ENCODE data around the gene ZNF664. TPM values are rescaled to one million over a fixed set of nuclear protein-coding genes. Genes with fewer than 3 reads are reported as not detected.

ZNF664 gene
- total and polyA plus RNA-seq, 8 donors = 16.5 to 224 (median 59.3) TPM

DNA sequence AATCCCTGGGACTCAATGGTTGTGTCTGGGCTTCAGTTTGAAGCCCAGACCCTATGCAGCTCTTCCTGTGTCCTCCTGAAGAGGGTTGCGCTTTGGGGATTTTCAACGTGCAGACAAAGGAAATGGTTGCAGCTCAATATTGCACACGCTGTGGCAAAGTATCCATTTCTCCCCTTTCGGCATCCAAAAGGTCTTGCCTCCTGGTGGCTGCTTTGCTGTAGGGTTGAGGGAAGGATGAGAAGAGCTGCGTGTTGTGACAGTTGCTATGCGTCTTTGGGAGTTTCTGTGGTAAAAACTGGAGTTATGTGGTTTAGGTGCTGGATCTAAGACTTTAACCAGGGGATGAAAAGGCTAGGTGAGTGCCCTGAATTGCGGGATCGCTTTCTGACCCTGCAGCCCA is 71.0 kb downstream of the ZNF664 start:
- no peak overlapping the region for H3K27ac ChIP-seq
- intact Hi-C loops (cut with DNase I; ENCODE audit: low total_unique reads) = loop anchor here (5.0 kb wide), 1 partner anchor 273 kb away; no protein-coding TSS in a partner anchor
- TF ChIP-seq POLR2A (IDR thresholded peaks at IDR 0.05) (no peak), POLR2AphosphoS5 (IDR thresholded peaks at IDR 0.05) (no peak), EP300 (IDR thresholded peaks at IDR 0.05) (no peak)
- TF ChIP-seq, protein P1, sequence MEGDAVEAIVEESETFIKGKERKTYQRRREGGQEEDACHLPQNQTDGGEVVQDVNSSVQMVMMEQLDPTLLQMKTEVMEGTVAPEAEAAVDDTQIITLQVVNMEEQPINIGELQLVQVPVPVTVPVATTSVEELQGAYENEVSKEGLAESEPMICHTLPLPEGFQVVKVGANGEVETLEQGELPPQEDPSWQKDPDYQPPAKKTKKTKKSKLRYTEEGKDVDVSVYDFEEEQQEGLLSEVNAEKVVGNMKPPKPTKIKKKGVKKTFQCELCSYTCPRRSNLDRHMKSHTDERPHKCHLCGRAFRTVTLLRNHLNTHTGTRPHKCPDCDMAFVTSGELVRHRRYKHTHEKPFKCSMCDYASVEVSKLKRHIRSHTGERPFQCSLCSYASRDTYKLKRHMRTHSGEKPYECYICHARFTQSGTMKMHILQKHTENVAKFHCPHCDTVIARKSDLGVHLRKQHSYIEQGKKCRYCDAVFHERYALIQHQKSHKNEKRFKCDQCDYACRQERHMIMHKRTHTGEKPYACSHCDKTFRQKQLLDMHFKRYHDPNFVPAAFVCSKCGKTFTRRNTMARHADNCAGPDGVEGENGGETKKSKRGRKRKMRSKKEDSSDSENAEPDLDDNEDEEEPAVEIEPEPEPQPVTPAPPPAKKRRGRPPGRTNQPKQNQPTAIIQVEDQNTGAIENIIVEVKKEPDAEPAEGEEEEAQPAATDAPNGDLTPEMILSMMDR (IDR thresholded peaks at IDR 0.05) = no peak
- WGBS, 5 donors = 82 to 92% (median 90%) methylated on average over 8 of the region's 8 CpGs
- no peaks in the 10 kb centered on the region for H3K36me3 ChIP-seq
- no peaks in the 10 kb centered on the region for H3K27me3 ChIP-seq
- H3K4me3 ChIP-seq = no peak overlapping the region
- peaks cover 3 to 26% (median 13%) of the 10 kb centered on the region in 4 donors for H3K9me3 ChIP-seq
- no peak for DNase-seq
- H3K4me1 ChIP-seq = no peaks in the 10 kb centered on the region

GRCh38 chr12:124044809-124045321 is 71.8 kb downstream of the ZNF664 start:
- peak in 1 of 2 donors; percentile 44 for DNase-seq
- H3K4me3 ChIP-seq = no peak overlapping the region
- WGBS, 5 donors = 69 to 78% (median 72%) methylated on average over 15 of the region's 15 CpGs
- peaks cover 0 to 8% (median 0%) of the 10 kb centered on the region in 4 donors for H3K4me1 ChIP-seq
- intact Hi-C loops (cut with DNase I; ENCODE audit: low total_unique reads) = loop anchor here (5.0 kb wide), 1 partner anchor 272 kb away; no protein-coding TSS in a partner anchor
- TF ChIP-seq POLR2A (IDR thresholded peaks at IDR 0.05) = no peak
- H3K27me3 ChIP-seq = no peaks in the 10 kb centered on the region
- H3K36me3 ChIP-seq = no peaks in the 10 kb centered on the region
- H3K27ac ChIP-seq = no peak overlapping the region
- H3K9me3 ChIP-seq = peaks cover 3 to 28% (median 13%) of the 10 kb centered on the region in 4 donors

DNA sequence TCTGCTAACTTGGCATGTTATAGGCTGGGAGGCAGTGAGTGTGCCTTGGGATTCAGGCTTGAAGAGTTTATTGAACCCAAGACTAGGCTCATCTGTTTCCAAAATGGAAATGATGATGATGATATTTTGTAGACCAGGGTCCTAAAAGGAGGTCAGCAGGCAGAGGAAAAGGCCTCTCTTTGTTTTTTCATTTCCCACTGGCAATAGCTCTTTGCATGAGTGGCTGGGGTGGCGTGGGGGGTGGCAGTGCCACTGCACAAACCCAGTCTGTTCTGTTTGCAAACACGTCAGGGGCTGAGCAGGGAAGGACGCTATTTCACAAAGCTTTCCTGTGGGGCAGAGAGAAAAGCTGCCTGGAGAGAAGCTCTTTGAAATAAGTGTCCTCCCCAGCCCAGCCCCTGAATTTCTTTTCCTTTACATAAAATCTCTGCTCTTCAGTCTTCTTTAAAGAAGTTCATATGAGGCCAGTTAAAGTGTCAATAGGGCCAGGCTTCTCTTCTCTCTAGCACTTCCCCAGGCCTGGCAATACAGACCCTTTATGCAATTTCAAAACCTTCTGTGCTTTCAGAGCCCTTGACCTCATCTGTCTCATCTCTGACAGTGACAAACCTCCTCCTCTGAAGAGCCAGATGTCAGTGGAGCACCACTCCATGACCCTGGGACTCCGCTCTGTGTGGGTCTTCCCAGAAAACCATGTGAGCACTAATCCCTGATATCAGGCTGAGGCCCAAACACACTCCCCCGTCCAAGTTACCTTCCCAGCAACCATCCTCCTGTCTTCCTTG is 72.8 kb downstream of the ZNF664 start:
- no peak for DNase-seq
- TF ChIP-seq POLR2A (IDR thresholded peaks at IDR 0.05) = no peak
- TF ChIP-seq, protein P1 (IDR thresholded peaks at IDR 0.05) = no peak
- intact Hi-C loops (cut with DNase I; ENCODE audit: low total_unique reads) = no loop called here
- Histone ChIP-seq H3K9me3 (peaks cover 3 to 28% (median 13%) of the 10 kb centered on the region in 4 donors), H3K36me3 (no peaks in the 10 kb centered on the region), H3K27me3 (no peaks in the 10 kb centered on the region), H3K27ac (no peak overlapping the region), H3K4me3 (no peak overlapping the region), H3K4me1 (peaks cover 0 to 8% (median 0%) of the 10 kb centered on the region in 4 donors)
- WGBS, 5 donors = 81 to 93% (median 93%) methylated on average over 5 of the region's 5 CpGs

- DNase-seq = no peak
- H3K9me3 ChIP-seq = peaks cover 3 to 28% (median 13%) of the 10 kb centered on the region in 4 donors
- H3K4me3 ChIP-seq = no peak overlapping the region
- TF ChIP-seq EP300 (IDR thresholded peaks at IDR 0.05) (no peak), POLR2AphosphoS5 (IDR thresholded peaks at IDR 0.05) (no peak), POLR2A (IDR thresholded peaks at IDR 0.05) (no peak)
- TF ChIP-seq, protein P1 (IDR thresholded peaks at IDR 0.05) = no peak
- no peaks in the 10 kb centered on the region for H3K27me3 ChIP-seq
- peaks cover 0 to 8% (median 0%) of the 10 kb centered on the region in 4 donors for H3K4me1 ChIP-seq
- no peaks in the 10 kb centered on the region for H3K36me3 ChIP-seq
- intact Hi-C loops (cut with DNase I; ENCODE audit: low total_unique reads) = no loop called here
- H3K27ac ChIP-seq = no peak overlapping the region
Observed at GRCh38 chr12:124046456-124046740, 73.4 kb downstream of the ZNF664 start.

GRCh38 chr12:124047045-124047566 is 74.1 kb downstream of the ZNF664 start:
- intact Hi-C loops (cut with DNase I; ENCODE audit: low total_unique reads) = no loop called here
- WGBS, 5 donors = 94 to 97% (median 95%) methylated on average over 3 of the region's 3 CpGs
- H3K4me1 ChIP-seq = peaks cover 0 to 8% (median 0%) of the 10 kb centered on the region in 4 donors

More at GRCh38 chr12:124047045-124047566, 74.1 kb downstream of the ZNF664 start:
- Histone ChIP-seq H3K4me3 (no peak overlapping the region), H3K27ac (no peak overlapping the region), H3K9me3 (peaks cover 3 to 28% (median 13%) of the 10 kb centered on the region in 4 donors), H3K27me3 (no peaks in the 10 kb centered on the region), H3K36me3 (no peaks in the 10 kb centered on the region)
- no peak for DNase-seq
- TF ChIP-seq, protein P1 (IDR thresholded peaks at IDR 0.05) = no peak
- TF ChIP-seq EP300 (IDR thresholded peaks at IDR 0.05) (no peak), POLR2AphosphoS5 (IDR thresholded peaks at IDR 0.05) (no peak), POLR2A (IDR thresholded peaks at IDR 0.05) (no peak)
